Stimulated activated CD8-positive, alpha-beta memory T cell treated with anti-CD3 and anti-CD28 coated beads, Interleukin-15, amount 100 ng/mL, for 24 hours (primary cell): ENCODE measurements around the gene PRKCA.

ENCODE experiments used
- DNase-seq: peaks from one replicate; pipeline ENCODE4 v3.0.0-alpha.2; 2020; ENCODE audit warnings: low read depth

PRKCA gene

GRCh38 chr17:66518677-66519076 lies 216.3 kb downstream of the PRKCA start:
- DNase-seq, result no peak

- no peak for DNase-seq
Observed at GRCh38 chr17:66519154-66519553, 216.7 kb downstream of the PRKCA start.

- no peak for DNase-seq
Observed at GRCh38 chr17:66520999-66521398, 218.6 kb downstream of the PRKCA start.

- no peak for DNase-seq
Observed at GRCh38 chr17:66522591-66523272, 220.3 kb downstream of the PRKCA start.

GRCh38 chr17:66523378-66524200 lies 221.2 kb downstream of the PRKCA start:
- no peak for DNase-seq

- no peak for DNase-seq
Observed at GRCh38 chr17:66524877-66525276, 222.5 kb downstream of the PRKCA start.

GRCh38 chr17:66525338-66525737 lies 222.9 kb downstream of the PRKCA start:
- no peak for DNase-seq

- DNase-seq, result no peak
Observed at GRCh38 chr17:66526827-66527226, 224.4 kb downstream of the PRKCA start.

- no peak for DNase-seq
Observed at GRCh38 chr17:66527335-66527734, 224.9 kb downstream of the PRKCA start.

GRCh38 chr17:66531851-66532295 lies 229.5 kb downstream of the PRKCA start:
- no peak for DNase-seq

- no peak for DNase-seq
Observed at GRCh38 chr17:66533572-66533971, 231.2 kb downstream of the PRKCA start.

- no peak for DNase-seq
Observed at GRCh38 chr17:66533986-66534385, 231.6 kb downstream of the PRKCA start.

GRCh38 chr17:66535611-66536010 lies 233.2 kb downstream of the PRKCA start:
- DNase-seq, result no peak

- DNase-seq, result no peak
Observed at GRCh38 chr17:66537502-66537901, 235.1 kb downstream of the PRKCA start.

- DNase-seq, result no peak
Observed at GRCh38 chr17:66538776-66539175, 236.4 kb downstream of the PRKCA start.

- no peak for DNase-seq
Observed at GRCh38 chr17:66540131-66540781, 237.8 kb downstream of the PRKCA start.

GRCh38 chr17:66541461-66542128 lies 239.2 kb downstream of the PRKCA start:
- DNase-seq, result no peak

GRCh38 chr17:66542129-66542966 lies 239.9 kb downstream of the PRKCA start:
- no peak for DNase-seq

- DNase-seq, result no peak
Observed at GRCh38 chr17:66542967-66543520, 240.6 kb downstream of the PRKCA start.

- DNase-seq, result no peak
Observed at GRCh38 chr17:66543526-66543925, 241.1 kb downstream of the PRKCA start.

GRCh38 chr17:66545918-66546317 lies 243.5 kb downstream of the PRKCA start:
- no peak for DNase-seq
